Left lung (tissue), 10 donors: Measurements from ENCODE around the gene ETV1. TPM values are rescaled to one million over a fixed set of nuclear protein-coding genes. Genes with fewer than 3 reads are reported as not detected.
"Not testable (repeated sequence)": the region's sequence is repeated elsewhere in the genome, so short reads cannot be mapped to it uniquely, and the experiment has no call there.

ENCODE experiments used
- ATAC-seq: fragments of 200-7000 bp; cut with Tn5 transposase; one replicate; pipeline ENCODE4 v1.9.1; 2020; ENCODE audit warnings: moderate library complexity
- DNase-seq, 4 donors: peaks; one replicate each; pipeline ENCODE4 v3.0.0-alpha.2; 2013 to 2020
- H3K27ac ChIP-seq, 2 donors: fragments of 200-600 bp; sonication (generic) in 1 of 2; one replicate each; pipeline versions ENCODE4 v1.5.0 to v1.8.0; 2020 to 2021
- H3K27me3 ChIP-seq, 2 donors: fragments of 200-600 bp; sonication (generic) in 1 of 2; one replicate each; pipeline versions ENCODE4 v1.5.0 to v1.8.0; 2020 to 2021
- H3K36me3 ChIP-seq, 2 donors: fragments of 200-600 bp; sonication (generic) in 1 of 2; one replicate each; pipeline versions ENCODE4 v1.5.0 to v1.8.0; 2020 to 2021
- H3K4me1 ChIP-seq, 2 donors: fragments of 200-600 bp; one replicate each; pipeline ENCODE4 v1.8.0; 2021
- H3K4me3 ChIP-seq, 2 donors: fragments of 200-600 bp; sonication (generic) in 1 of 2; one replicate each; pipeline versions ENCODE4 v1.5.0 to v1.8.0; 2020 to 2021; ENCODE audit warnings: mild to moderate bottlenecking in 1 of 2
- H3K9me3 ChIP-seq, 2 donors: fragments of 200-600 bp; sonication (generic) in 1 of 2; one replicate each; pipeline versions ENCODE4 v1.5.0 to v1.8.0; 2020 to 2021
- intact Hi-C, 2 donors: fragments of 100-400 bp; cut with DNase I; formaldehyde crosslinking; loops; one replicate each; pipeline versions ENCODE4 v1.11.2 to v1.14.2; 2022
- polyA plus RNA-seq, 6 donors: library from polyadenylated mRNA; unstranded; fragments of 120-200 nt; gene quantifications; one replicate each; pipeline ENCODE4 v1.2.1, GENCODE V29; 2013; ENCODE audit not compliant: insufficient read length in 6 of 6
- total RNA-seq, 2 donors: library from RNA; stranded (reverse); fragmentation: NEBNext Ultra II Directional; extraction: Animal tissue kit (Norgen Biotek cat#: 25700); gene quantifications; one replicate each; pipeline ENCODE4 v1.2.1, GENCODE V29; 2021
- TF ChIP-seq, protein P1 (sequence below), 2 donors: fragments of 200-600 bp; sonication (generic) in 1 of 2; IDR thresholded peaks; one replicate each; pipeline versions ENCODE4 v1.5.0 to v1.8.0; 2021; ENCODE audit warnings: antibody characterized with exemption in 2 of 2
- donor health status: DM: no; HTN: yes; CAD: no.
- donor health status: DM: no; HTN: no; CAD: no.

The ETV1 gene
- total and polyA plus RNA-seq, 8 donors: 55.3 to 134 (median 72.5) TPM

DNA sequence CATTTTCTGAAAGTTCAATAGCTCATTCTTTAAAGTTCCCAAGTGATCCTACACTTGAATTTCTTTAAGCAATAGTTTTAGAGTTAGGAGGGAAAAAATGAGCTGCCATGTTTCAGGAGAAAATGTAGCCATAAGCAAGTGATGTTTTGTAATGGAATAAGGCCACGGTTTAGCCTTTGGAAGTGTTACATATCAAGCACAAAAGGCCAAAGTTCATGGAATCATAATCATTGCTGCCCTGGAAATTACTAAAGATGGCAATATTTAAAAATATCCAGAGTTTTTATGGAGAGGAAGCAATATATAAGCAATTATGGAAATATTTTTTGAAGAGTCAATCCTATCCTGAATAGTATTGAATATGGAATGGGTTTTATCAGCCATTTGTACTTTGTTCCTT is 68.4 kb downstream of the ETV1 start:
- DNase-seq: no peak
- Histone ChIP-seq H3K9me3 (no peaks in the 10 kb centered on the region), H3K4me3 (no peak overlapping the region), H3K4me1 (no peaks in the 10 kb centered on the region), H3K27ac (peak overlapping the region; percentile 23 to 70), H3K27me3 (no peaks in the 10 kb centered on the region), H3K36me3 (no peaks in the 10 kb centered on the region)
- no peak for ATAC-seq
- intact Hi-C loops: no loop called here
- TF ChIP-seq, protein P1, sequence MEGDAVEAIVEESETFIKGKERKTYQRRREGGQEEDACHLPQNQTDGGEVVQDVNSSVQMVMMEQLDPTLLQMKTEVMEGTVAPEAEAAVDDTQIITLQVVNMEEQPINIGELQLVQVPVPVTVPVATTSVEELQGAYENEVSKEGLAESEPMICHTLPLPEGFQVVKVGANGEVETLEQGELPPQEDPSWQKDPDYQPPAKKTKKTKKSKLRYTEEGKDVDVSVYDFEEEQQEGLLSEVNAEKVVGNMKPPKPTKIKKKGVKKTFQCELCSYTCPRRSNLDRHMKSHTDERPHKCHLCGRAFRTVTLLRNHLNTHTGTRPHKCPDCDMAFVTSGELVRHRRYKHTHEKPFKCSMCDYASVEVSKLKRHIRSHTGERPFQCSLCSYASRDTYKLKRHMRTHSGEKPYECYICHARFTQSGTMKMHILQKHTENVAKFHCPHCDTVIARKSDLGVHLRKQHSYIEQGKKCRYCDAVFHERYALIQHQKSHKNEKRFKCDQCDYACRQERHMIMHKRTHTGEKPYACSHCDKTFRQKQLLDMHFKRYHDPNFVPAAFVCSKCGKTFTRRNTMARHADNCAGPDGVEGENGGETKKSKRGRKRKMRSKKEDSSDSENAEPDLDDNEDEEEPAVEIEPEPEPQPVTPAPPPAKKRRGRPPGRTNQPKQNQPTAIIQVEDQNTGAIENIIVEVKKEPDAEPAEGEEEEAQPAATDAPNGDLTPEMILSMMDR (IDR thresholded peaks at IDR 0.05): no peak

DNA sequence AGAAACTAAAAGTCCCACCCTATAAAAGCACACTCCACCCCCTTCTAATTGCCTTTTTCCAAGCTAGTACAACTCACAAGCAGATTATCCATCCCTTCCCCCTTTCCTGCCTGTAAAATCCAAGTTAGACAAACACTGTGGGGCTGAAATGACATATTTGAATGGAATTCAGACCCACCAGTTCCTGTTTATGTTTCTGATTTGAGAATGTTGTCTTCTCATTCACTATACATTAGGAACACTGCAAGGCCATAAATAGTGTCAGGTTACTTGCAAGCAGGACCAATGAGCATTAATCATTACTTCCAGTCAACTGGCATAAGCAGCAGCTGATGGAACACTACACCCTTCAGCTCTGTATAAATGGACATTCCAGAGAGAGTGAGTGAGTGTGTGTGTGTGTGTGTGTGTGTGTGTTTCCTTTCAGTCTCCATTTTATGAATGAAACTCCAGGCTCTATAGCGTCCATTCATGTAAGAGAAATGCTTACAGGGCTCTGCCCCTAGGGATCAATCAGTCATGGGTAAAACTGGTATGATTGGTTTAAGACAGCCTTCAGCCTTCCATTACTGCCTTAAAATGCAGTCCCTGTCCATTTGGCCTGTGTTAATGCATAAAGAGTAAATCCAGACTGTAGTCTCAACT is 69.3 kb downstream of the ETV1 start:
- Histone ChIP-seq H3K36me3 (no peaks in the 10 kb centered on the region), H3K27me3 (no peaks in the 10 kb centered on the region), H3K27ac (peak overlapping the region; percentile 23 to 70), H3K4me1 (no peaks in the 10 kb centered on the region), H3K9me3 (no peaks in the 10 kb centered on the region), H3K4me3 (no peak overlapping the region)
- peak; percentile 89 for ATAC-seq
- DNase-seq: peak in 2 of 4 donors; percentile 78 to 86
- TF ChIP-seq, protein P1 (IDR thresholded peaks at IDR 0.05): no peak
- intact Hi-C loops: no loop called here

DNA sequence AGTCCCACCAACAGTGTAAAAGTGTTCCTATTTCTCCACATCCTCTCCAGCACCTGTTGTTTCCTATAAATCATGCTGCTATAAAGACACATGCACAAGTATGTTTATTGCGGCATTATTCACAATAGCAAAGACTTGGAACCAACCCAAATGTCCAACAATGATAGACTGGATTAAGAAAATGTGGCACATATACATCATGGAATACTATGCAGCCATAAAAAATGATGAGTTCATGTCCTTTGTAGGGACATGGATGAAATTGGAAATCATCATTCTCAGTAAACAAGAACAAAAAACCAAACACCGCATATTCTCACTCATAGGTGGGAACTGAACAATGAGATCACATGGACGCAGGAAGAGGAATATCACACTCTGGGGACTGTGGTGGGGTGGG is 71.1 kb downstream of the ETV1 start:
- H3K9me3 ChIP-seq, H3K4me3 ChIP-seq, H3K4me1 ChIP-seq, intact Hi-C loops, DNase-seq, ATAC-seq, H3K36me3 ChIP-seq, H3K27me3 ChIP-seq, H3K27ac ChIP-seq: not testable (repeated sequence)

DNA sequence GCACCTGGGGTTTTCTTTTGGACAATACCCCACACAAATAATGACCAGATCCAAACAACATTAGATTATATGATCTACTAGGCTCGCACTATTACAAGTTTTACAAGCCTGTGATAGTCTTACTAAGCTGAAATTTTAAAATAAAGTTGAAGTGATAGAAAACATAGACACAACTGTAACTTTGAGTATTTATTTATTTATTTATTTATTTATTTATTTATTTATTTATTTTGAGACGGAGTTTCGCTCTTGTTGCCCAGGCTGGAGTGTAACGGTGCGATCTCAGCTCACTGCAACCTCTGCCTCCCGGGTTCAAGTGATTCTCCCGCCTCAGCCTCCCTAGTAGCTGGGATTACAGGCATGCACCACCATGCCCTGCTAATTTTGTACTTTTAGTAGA is 72.4 kb downstream of the ETV1 start:
- DNase-seq, H3K4me3 ChIP-seq, H3K27ac ChIP-seq, intact Hi-C loops, H3K4me1 ChIP-seq, H3K36me3 ChIP-seq, H3K9me3 ChIP-seq, H3K27me3 ChIP-seq, ATAC-seq: not testable (repeated sequence)

DNA sequence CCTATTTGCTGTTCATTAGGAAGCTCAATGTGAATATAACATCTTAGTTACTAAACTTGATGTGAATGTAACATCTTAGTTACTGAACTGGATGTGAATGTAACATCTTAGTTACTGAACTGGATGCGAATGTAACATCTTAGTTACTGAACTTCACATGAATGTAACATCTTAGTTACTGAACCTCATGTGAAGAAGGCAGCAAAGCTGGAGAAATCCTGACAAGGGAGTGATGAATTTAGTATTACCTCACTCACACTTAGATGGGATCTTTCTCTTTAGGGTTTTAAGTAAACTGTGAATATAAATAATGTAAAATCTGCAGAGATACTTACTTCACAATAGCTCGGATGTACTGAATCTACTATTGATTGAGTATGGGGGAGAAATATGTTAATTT is 73.6 kb downstream of the ETV1 start:
- ATAC-seq (no peak), DNase-seq (no peak)
- Histone ChIP-seq H3K4me3 (no peak overlapping the region), H3K9me3 (no peaks in the 10 kb centered on the region), H3K27ac (no peak overlapping the region), H3K36me3 (no peaks in the 10 kb centered on the region), H3K27me3 (no peaks in the 10 kb centered on the region), H3K4me1 (no peaks in the 10 kb centered on the region)
- TF ChIP-seq, protein P1 (IDR thresholded peaks at IDR 0.05): no peak
- intact Hi-C loops: no loop called here

DNA sequence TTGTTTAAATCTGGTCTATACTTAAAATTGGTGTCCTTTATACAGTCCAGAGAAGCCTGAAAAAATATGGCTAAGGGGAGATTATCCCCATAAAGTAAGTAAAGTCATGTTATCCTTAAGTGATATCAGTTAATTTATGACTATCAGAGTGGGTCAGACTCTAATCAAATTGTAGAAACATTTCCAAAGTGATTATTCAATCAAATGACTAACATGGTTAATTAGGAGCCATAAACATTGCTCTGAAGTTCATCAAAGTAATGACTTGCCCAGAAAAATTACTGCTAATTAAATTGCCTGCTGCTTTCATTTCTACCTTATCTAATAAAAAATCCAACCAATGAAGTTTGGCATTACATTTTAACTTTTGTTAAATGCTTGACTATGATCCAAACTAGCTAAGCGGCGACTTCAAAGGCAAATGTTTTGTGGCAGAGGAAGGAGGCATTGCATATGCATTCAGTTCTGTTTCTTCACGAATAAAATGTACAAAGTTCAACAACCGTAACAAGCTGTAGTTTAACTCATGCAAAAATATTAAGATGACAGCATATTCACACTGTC is 76.7 kb downstream of the ETV1 start:
- no peaks in the 10 kb centered on the region for H3K27me3 ChIP-seq
- no peak overlapping the region for H3K4me3 ChIP-seq
- no peak overlapping the region for H3K27ac ChIP-seq
- H3K9me3 ChIP-seq: no peaks in the 10 kb centered on the region
- ATAC-seq (no peak), DNase-seq (peak in 2 of 4 donors; percentile 66 to 69)
- peaks cover 0 to 5% of the 10 kb centered on the region in 2 donors for H3K4me1 ChIP-seq
- TF ChIP-seq, protein P1 (IDR thresholded peaks at IDR 0.05): no peak
- no peaks in the 10 kb centered on the region for H3K36me3 ChIP-seq
- intact Hi-C loops: no loop called here
